ENCODE measurements around the gene GNAO1. TPM values are rescaled to one million over a fixed set of nuclear protein-coding genes. Genes with fewer than 3 reads are reported as not detected.
A peak's percentile ranks its signal among the peaks of the same experiment; 100 is the strongest.

GNAO1 gene
- total and polyA plus RNA-seq, 2 of the 13 experiments (the other 11 are each of a cell fraction or from before 2014, with no cell fraction given) = not detected

- TF ChIP-seq, protein P1, sequence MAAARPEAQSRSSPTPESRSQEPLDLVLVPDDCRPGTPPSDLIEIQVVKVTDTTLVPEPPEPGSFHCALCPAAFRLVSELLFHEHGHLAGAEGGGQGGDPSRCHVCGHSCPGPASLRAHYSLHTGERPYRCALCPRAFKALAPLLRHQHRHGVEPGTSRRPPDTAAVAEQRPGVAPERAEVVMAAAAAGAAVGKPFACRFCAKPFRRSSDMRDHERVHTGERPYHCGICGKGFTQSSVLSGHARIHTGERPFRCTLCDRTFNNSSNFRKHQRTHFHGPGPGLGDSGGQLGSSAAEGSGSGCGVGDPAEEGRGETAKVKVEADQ (CRISPR knock-in tag; IDR thresholded peaks at IDR 0.05; ENCODE audit: borderline replicate concordance) = peak; percentile 91
- TF ChIP-seq CEBPB (IDR thresholded peaks at IDR 0.05; ENCODE audit: borderline replicate concordance, low read depth, low read length) (no peak), ZNF605 (CRISPR knock-in tag; IDR thresholded peaks at IDR 0.05) (peak; percentile 85), ZBTB7A (CRISPR knock-in tag; IDR thresholded peaks at IDR 0.05) (no peak), ZNF12 (CRISPR knock-in tag; IDR thresholded peaks at IDR 0.05) (0 out of 2 replicates have a peak, but pooled peaks have one; percentile 59), CREB3 (CRISPR knock-in tag; IDR thresholded peaks at IDR 0.05) (no peak), NR2F6 (IDR thresholded peaks at IDR 0.05) (0 out of 2 replicates have a peak, but pooled peaks have one; percentile 4), NR2F6 (CRISPR knock-in tag; IDR thresholded peaks at IDR 0.05) (peak; percentile 89), KDM6A (CRISPR knock-in tag; IDR thresholded peaks at IDR 0.05; ENCODE audit: low read depth) (no peak), RXRA (CRISPR knock-in tag; IDR thresholded peaks at IDR 0.05) (peak; percentile 66), RCOR2 (CRISPR knock-in tag; IDR thresholded peaks at IDR 0.05) (0 out of 2 replicates have a peak, but pooled peaks have one; percentile 54), ZNF652 (CRISPR knock-in tag; IDR thresholded peaks at IDR 0.05; ENCODE audit: borderline replicate concordance, low read depth) (no peak), NONO (IDR thresholded peaks at IDR 0.05) (no peak), NONO (CRISPR knock-in tag; conservative IDR thresholded peaks at IDR 0.05) (peak; percentile 42; the same call in 1 of the 2 replicates), ZNF850 (CRISPR knock-in tag; conservative IDR thresholded peaks at IDR 0.05) (no peak), JUN (CRISPR knock-in tag; IDR thresholded peaks at IDR 0.05) (no peak), ZBTB42 (CRISPR knock-in tag; IDR thresholded peaks at IDR 0.05) (0 out of 2 replicates have a peak, but pooled peaks have one; percentile 56), ZNF343 (CRISPR knock-in tag; IDR thresholded peaks at IDR 0.05) (0 out of 2 replicates have a peak, but pooled peaks have one; percentile 36), MED13 (CRISPR knock-in tag; IDR thresholded peaks at IDR 0.05) (no peak), PRMT3 (CRISPR knock-in tag; IDR thresholded peaks at IDR 0.05; ENCODE audit: borderline replicate concordance, low read depth) (peak; percentile 86; the same call in 1 of the 2 replicates), FOXA3 (CRISPR knock-in tag; IDR thresholded peaks at IDR 0.05) (peak; percentile 53; the same call in 1 of the 2 replicates), XBP1 (CRISPR knock-in tag; IDR thresholded peaks at IDR 0.05) (no peak), ZNF720 (CRISPR knock-in tag; IDR thresholded peaks at IDR 0.05) (no peak), BCL3 (CRISPR knock-in tag; IDR thresholded peaks at IDR 0.05) (peak; percentile 96), ZFP62 (CRISPR knock-in tag; IDR thresholded peaks at IDR 0.05) (no peak), ESRRA (CRISPR knock-in tag; IDR thresholded peaks at IDR 0.05; ENCODE audit: low read depth) (peak; percentile 60; the same call in 1 of the 2 replicates), ZNF563 (CRISPR knock-in tag; IDR thresholded peaks at IDR 0.05) (peak; percentile 71; the same call in 1 of the 2 replicates), NFYC (CRISPR knock-in tag; IDR thresholded peaks at IDR 0.05) (peak; percentile 43; the same call in 1 of the 2 replicates), ZNF629 (CRISPR knock-in tag; conservative IDR thresholded peaks at IDR 0.05) (peak; percentile 42)
Measured at GRCh38 chr16:56356276-56357240, 165.3 kb downstream of the GNAO1 start (continued).

Data from HepG2 (cell line).